Thymus (tissue), 11 donors: ENCODE results near the gene FOXO1. TPM values are rescaled to one million over a fixed set of nuclear protein-coding genes. Genes with fewer than 3 reads are reported as not detected.

Experiments used
- DNase-seq, 9 donors: peaks; one replicate each; pipeline ENCODE4 v3.0.0-alpha.2; 2013; ENCODE audit warnings: low spot score in 9 of 9, low read depth in 6 of 9, missing footprints in 1 of 9
- H3K27ac ChIP-seq, 2 donors: one replicate each; pipeline ENCODE4 v1.5.1; 2013; ENCODE audit warnings: control low read depth in 1 of 2, low read depth in 1 of 2, low read length in 1 of 2, mild to moderate bottlenecking in 1 of 2, moderate library complexity in 1 of 2
- H3K27me3 ChIP-seq, 2 donors: one replicate each; pipeline ENCODE4 v1.5.1; 2013; ENCODE audit warnings: low read length in 1 of 2; ENCODE audit not compliant: control insufficient read depth in 2 of 2, insufficient read depth in 1 of 2
- H3K36me3 ChIP-seq, 2 donors: one replicate each; pipeline ENCODE4 v1.5.1; 2013; ENCODE audit warnings: low read length in 1 of 2, mild to moderate bottlenecking in 1 of 2, moderate library complexity in 1 of 2; ENCODE audit not compliant: control insufficient read depth in 2 of 2, insufficient read depth in 2 of 2
- H3K4me1 ChIP-seq, 2 donors: one replicate each; pipeline ENCODE4 v1.5.1; 2013; ENCODE audit warnings: low read length in 2 of 2; ENCODE audit not compliant: control insufficient read depth in 2 of 2, insufficient read depth in 2 of 2
- H3K4me3 ChIP-seq, 2 donors: one replicate each; pipeline ENCODE4 v1.5.1; 2013; ENCODE audit warnings: low read length in 2 of 2, control low read depth in 1 of 2, mild to moderate bottlenecking in 1 of 2
- H3K9me3 ChIP-seq, 2 donors: one replicate each; pipeline ENCODE4 v1.5.1; 2013; ENCODE audit warnings: low read length in 1 of 2, mild to moderate bottlenecking in 1 of 2; ENCODE audit not compliant: control insufficient read depth in 2 of 2, insufficient read depth in 1 of 2
- WGBS: extraction: QIAGEN DNeasy Blood & Tissue Kit; methylation state at CpG from one replicate; pipeline ENCODE4 v1.1.7; 2013; 5-methylcytosine and 5-hydroxymethylcytosine counted together
- polyA plus RNA-seq: library from polyadenylated mRNA; stranded (reverse); fragments of 200-250 nt; gene quantifications from one replicate; pipeline ENCODE4 v1.2.3, GENCODE V29; 2013
- total RNA-seq: library from RNA; stranded (reverse); fragments of 120-200 nt; gene quantifications from one replicate; pipeline ENCODE4 v1.2.4, GENCODE V29; 2013
- donor health status: healthy.

The FOXO1 gene
- total and polyA plus RNA-seq, 2 donors, result 8.7 to 17.2 TPM

DNA sequence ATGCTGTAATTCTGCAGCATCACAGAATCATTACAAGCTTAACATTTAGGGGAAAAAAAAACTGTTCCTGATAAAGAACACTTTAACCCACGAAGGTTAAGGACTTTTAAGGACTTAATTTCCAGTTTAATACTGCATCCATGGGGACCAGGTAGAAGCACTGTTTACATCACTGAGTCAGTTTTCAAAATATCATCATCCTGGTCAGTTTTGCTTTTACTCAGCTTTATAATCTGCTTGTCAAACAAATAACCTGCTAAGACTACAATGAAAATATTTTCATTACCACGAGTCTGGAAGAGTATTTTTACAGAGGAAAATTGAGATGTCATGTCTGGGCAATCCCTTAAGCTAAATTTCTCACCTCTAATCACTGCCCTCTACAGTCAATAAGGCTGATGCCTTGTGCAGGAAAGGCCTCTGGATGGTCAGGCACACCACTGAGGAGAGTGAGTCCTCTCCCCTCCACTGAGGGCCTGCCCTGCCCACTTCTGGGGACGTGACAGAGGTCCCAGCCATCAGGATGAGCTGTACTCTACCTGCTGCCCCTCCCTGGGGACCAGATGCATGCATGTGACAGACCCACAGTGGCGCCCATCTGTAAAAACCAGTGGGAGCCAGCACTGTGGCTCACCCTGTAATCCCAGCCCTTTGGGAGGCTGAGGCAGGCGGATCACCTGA is 31.0 kb downstream of the FOXO1 start:
- Histone ChIP-seq H3K27ac (no peak overlapping the region), H3K4me3 (no peak overlapping the region), H3K27me3 (no peaks in the 10 kb centered on the region), H3K4me1 (no peaks in the 10 kb centered on the region), H3K36me3 (no peaks in the 10 kb centered on the region), H3K9me3 (no peaks in the 10 kb centered on the region)
- 84% methylated on average over 5 of the region's 5 CpGs for WGBS
- DNase-seq, result no peak

DNA sequence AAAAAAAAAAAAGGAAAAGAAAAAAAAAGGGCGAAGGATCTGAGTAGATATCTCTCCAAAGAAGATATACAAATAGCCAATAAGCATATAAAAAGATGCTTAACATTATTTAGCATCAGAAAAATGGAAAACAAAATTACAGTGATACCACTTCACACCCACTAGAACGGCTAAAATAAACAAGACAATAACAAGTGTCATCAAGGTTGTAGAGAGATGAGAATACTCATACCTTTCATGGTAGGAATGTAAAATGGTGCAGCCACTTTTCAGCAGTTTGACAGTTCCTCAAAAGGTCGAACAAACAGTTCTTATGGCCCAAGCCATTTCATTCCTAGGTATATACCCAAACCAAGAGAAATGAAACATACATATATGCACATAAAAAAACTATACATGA is 33.5 kb downstream of the FOXO1 start:
- DNase-seq, result no peak
- Histone ChIP-seq H3K27ac (no peak overlapping the region), H3K4me1 (no peaks in the 10 kb centered on the region), H3K36me3 (no peaks in the 10 kb centered on the region), H3K4me3 (no peak overlapping the region), H3K9me3 (no peaks in the 10 kb centered on the region), H3K27me3 (no peaks in the 10 kb centered on the region)
- WGBS, result 94% methylated on average over 3 of the region's 3 CpGs

DNA sequence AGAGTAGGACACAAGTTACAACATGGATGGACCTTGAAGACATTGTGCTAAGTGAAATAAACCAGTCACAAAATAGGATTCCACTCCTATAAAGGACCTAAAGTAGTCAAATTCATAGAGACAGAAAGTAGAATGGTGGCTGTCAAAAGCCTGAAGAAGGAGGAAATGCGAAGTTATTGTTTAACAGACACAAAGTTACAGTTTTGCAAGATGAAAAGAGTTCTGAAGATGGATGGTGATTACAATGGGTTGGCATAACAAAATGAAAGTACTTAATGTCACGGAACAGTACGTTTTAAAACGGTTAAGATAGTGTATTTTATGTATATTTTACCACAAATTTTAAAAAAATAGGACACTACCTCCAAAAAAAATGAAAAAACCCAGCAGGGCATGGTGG is 34.8 kb downstream of the FOXO1 start:
- Histone ChIP-seq H3K36me3 (no peaks in the 10 kb centered on the region), H3K4me1 (no peaks in the 10 kb centered on the region), H3K27ac (no peak overlapping the region), H3K9me3 (no peaks in the 10 kb centered on the region), H3K27me3 (no peaks in the 10 kb centered on the region), H3K4me3 (no peak overlapping the region)
- DNase-seq, result no peak
- WGBS, result 90% methylated on average over 4 of the region's 4 CpGs

DNA sequence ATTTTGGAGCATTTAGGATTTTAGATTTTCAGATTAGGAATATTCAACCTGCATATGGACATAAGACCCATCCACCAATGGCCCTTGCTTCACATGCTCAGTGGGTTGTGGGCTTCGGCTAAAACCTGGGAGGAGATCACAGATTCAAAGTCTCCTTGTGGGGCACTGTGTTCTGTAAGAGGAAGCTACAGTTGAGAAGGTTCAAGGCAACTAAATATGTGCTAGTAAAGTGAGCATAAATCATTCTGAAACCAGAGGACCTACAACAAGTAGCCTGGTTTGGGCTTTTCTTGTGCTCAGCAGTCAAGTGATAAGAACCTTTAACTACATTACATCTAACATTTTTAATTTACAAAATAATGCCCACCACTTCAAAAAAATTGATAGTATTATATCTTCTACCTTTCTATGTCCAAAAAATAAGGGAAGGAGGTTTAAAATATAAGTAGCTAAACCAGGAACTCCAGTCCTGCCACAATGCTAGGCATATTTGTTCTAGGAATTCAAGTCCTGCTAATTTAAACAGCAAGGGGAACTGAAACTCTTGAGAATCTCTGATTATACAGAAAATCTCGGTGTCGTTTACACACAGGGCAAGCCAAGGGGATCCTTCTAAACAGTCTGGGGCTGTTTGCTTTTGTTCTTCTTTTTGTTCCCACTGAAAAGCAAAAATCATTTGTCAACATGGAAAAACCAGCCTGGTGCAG is 36.6 kb downstream of the FOXO1 start:
- H3K36me3 ChIP-seq, result no peaks in the 10 kb centered on the region
- no peak overlapping the region for H3K27ac ChIP-seq
- DNase-seq, result no peak
- no peak overlapping the region for H3K4me3 ChIP-seq
- H3K27me3 ChIP-seq, result no peaks in the 10 kb centered on the region
- H3K4me1 ChIP-seq, result no peaks in the 10 kb centered on the region
- 53% methylated on average over 3 of the region's 3 CpGs for WGBS
- no peaks in the 10 kb centered on the region for H3K9me3 ChIP-seq

- no peaks in the 10 kb centered on the region for H3K36me3 ChIP-seq
- H3K4me3 ChIP-seq, result no peak overlapping the region
- WGBS, result 93% methylated on average over 1 of the region's 1 CpG
- H3K9me3 ChIP-seq, result no peaks in the 10 kb centered on the region
- no peak overlapping the region for H3K27ac ChIP-seq
- DNase-seq, result no peak
- H3K27me3 ChIP-seq, result no peaks in the 10 kb centered on the region
- no peaks in the 10 kb centered on the region for H3K4me1 ChIP-seq
Observed at GRCh38 chr13:40626977-40627376, 39.5 kb downstream of the FOXO1 start.

DNA sequence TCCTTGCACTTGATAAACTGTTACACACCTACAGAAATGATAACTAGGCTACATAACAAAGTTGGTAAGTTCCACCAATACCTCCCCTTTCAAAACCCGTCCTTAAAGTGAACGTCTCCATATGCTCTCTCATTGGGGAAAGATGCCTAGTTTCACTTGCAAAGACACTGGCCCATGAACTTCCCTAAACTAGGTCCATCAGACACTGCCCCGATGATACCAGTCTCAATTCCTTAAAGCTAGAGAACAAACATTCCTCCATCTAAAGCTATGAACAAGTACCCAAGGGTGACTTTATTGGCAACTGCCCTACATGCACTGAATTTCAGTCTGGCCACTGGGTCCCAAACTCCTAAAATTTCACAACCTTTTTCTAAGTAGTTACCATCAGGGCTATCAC is 39.9 kb downstream of the FOXO1 start:
- Histone ChIP-seq H3K27ac (no peak overlapping the region), H3K36me3 (no peaks in the 10 kb centered on the region), H3K9me3 (no peaks in the 10 kb centered on the region), H3K27me3 (no peaks in the 10 kb centered on the region), H3K4me1 (no peaks in the 10 kb centered on the region), H3K4me3 (no peak overlapping the region)
- WGBS, result 77% methylated on average over 3 of the region's 3 CpGs
- no peak for DNase-seq

GRCh38 chr13:40624986-40625385 is 41.5 kb downstream of the FOXO1 start:
- H3K4me1 ChIP-seq, result no peaks in the 10 kb centered on the region
- H3K9me3 ChIP-seq, result no peaks in the 10 kb centered on the region
- WGBS, result 2% methylated on average over 1 of the region's 1 CpG
- no peaks in the 10 kb centered on the region for H3K27me3 ChIP-seq
- H3K4me3 ChIP-seq, result no peak overlapping the region
- DNase-seq, result no peak
- no peak overlapping the region for H3K27ac ChIP-seq
- no peaks in the 10 kb centered on the region for H3K36me3 ChIP-seq

GRCh38 chr13:40624383-40624782 is 42.1 kb downstream of the FOXO1 start:
- H3K4me3 ChIP-seq, result no peak overlapping the region
- 95% methylated on average over 1 of the region's 1 CpG for WGBS
- no peaks in the 10 kb centered on the region for H3K4me1 ChIP-seq
- no peaks in the 10 kb centered on the region for H3K9me3 ChIP-seq
- no peak overlapping the region for H3K27ac ChIP-seq
- no peaks in the 10 kb centered on the region for H3K27me3 ChIP-seq
- no peaks in the 10 kb centered on the region for H3K36me3 ChIP-seq
- DNase-seq, result no peak

GRCh38 chr13:40622761-40623160 is 43.7 kb downstream of the FOXO1 start:
- Histone ChIP-seq H3K27me3 (no peaks in the 10 kb centered on the region), H3K4me1 (no peaks in the 10 kb centered on the region), H3K9me3 (no peaks in the 10 kb centered on the region), H3K36me3 (no peaks in the 10 kb centered on the region), H3K4me3 (no peak overlapping the region), H3K27ac (no peak overlapping the region)
- 96% methylated on average over 1 of the region's 1 CpG for WGBS
- DNase-seq, result no peak
